HepG2 (cell line): ENCODE data around the gene NCOA3. TPM values are rescaled to one million over a fixed set of nuclear protein-coding genes. Genes with fewer than 3 reads are reported as not detected.

Experiments
- ATAC-seq: fragments of 200-7000 bp; cut with Tn5 transposase; 3 replicates; pipeline ENCODE4 v1.9.1; 2020; ENCODE audit warnings: mild to moderate bottlenecking, moderate library complexity
- BruUV-seq: library from RNA; stranded (reverse); fragments of 400-500 nt; replicated peaks from 2 replicates; lab custom pipeline; 2021; lab: Mats Ljungman, UMichigan
- CTCF ChIA-PET: fragments of 300-600 bp; formaldehyde crosslinking; extraction: SDS; loops from one replicate; lab custom pipeline; 2021; ENCODE audit warnings: low total read pairs, inconsistent platforms, low intra/inter-chr PET ratio; lab: Yijun Ruan, JAX
- POLR2A ChIA-PET: fragments of 350-600 bp; sonication (Branson Sonifier 250); formaldehyde crosslinking; loops from one replicate; lab custom pipeline; 2020; ENCODE audit warnings: antibody characterized with exemption, inconsistent platforms; lab: Yijun Ruan, JAX
- DNase-seq: peaks from one replicate; pipeline ENCODE4 v3.0.0-alpha.2; 2015; ENCODE audit warnings: low spot score
- FAIRE-seq: peaks from 3 replicates; lab custom pipeline; 2011; peaks lifted over from hg19 to GRCh38; lab: Jason Lieb, UNC
- H2AFZ ChIP-seq: one replicate; pipeline ENCODE4 v1.6.1; 2011; ENCODE audit warnings: low read length, inconsistent platforms
- H3K27ac ChIP-seq: fragments of 300-600 bp; 3 replicates; pipeline ENCODE4 v1.8.0; 2011; ENCODE audit warnings: mixed run types, mild to moderate bottlenecking, mixed read lengths, low read length, inconsistent platforms; ENCODE audit not compliant: insufficient read depth; ENCODE audit errors: extremely low read length
- H3K27me3 ChIP-seq, 2 experiments: fragments of 200-600 bp in 1 of 2; 2 replicates in 1 of 2; 3 replicates in 1 of 2; pipeline versions ENCODE4 v1.6.0 to v1.8.0; 2011; ENCODE audit warnings: low read length in 2 of 2, mild to moderate bottlenecking in 2 of 2, moderate library complexity in 2 of 2, inconsistent platforms in 1 of 2; ENCODE audit not compliant: insufficient read depth in 2 of 2, control insufficient read depth in 1 of 2
- H3K36me3 ChIP-seq, 2 experiments: fragments of 200-600 bp in 1 of 2; replicated peaks in 1 of 2; 2 replicates in 1 of 2; 3 replicates in 1 of 2; pipeline versions ENCODE4 v1.5.1 to v1.8.0; 2011; ENCODE audit warnings: low read length in 2 of 2, inconsistent platforms in 1 of 2; ENCODE audit not compliant: insufficient read depth in 2 of 2, control insufficient read depth in 1 of 2
- H3K4me1 ChIP-seq: 2 replicates; pipeline ENCODE4 v1.5.1; 2012; ENCODE audit warnings: low read length, inconsistent platforms; ENCODE audit not compliant: insufficient read depth
- H3K4me2 ChIP-seq: 2 replicates; pipeline ENCODE4 v1.6.0; 2011; ENCODE audit warnings: low read depth, low read length, inconsistent platforms
- H3K4me3 ChIP-seq, 3 experiments: fragments of 200-600 bp in 1 of 3; sonication (generic), shearing (Covaris generic) in 1 of 3; replicated peaks in 1 of 3; 2 replicates each; pipeline ENCODE4 v1.5.1; 2011 to 2016; ENCODE audit warnings: low read length in 3 of 3, inconsistent platforms in 2 of 3, low read depth in 2 of 3, mild to moderate bottlenecking in 2 of 3, control low read depth in 1 of 3, mixed read lengths in 1 of 3; ENCODE audit not compliant: insufficient read depth in 1 of 3
- H3K79me2 ChIP-seq: one replicate; pipeline ENCODE4 v1.6.1; 2011; ENCODE audit warnings: low read length, inconsistent platforms; ENCODE audit not compliant: insufficient read depth
- H3K9ac ChIP-seq: 2 replicates; pipeline ENCODE4 v1.6.0; 2011; ENCODE audit warnings: mild to moderate bottlenecking, low read depth, low read length, inconsistent platforms; ENCODE audit not compliant: insufficient read depth
- H3K9me3 ChIP-seq: 2 replicates; pipeline ENCODE4 v1.5.1; 2012; ENCODE audit warnings: mild to moderate bottlenecking, low read length
- H4K20me1 ChIP-seq: 2 replicates; pipeline ENCODE4 v1.6.0; 2011; ENCODE audit warnings: inconsistent platforms, mild to moderate bottlenecking, low read length, moderate library complexity; ENCODE audit not compliant: insufficient read depth
- CREB1 ChIP-seq, 2 experiments: fragments of 450-650 bp in 1 of 2; IDR thresholded peaks; 2 replicates each; pipeline ENCODE4 v1.6.1; 2016 to 2017; ENCODE audit warnings: control low read depth in 1 of 2, mild to moderate bottlenecking in 1 of 2, missing compliant biosample characterization in 1 of 2, missing genetic modification characterization in 1 of 2
- HOXA3 ChIP-seq: sonication (generic); formaldehyde crosslinking; IDR thresholded peaks from 2 replicates; pipeline ENCODE4 v1.5.0; 2020; ENCODE audit warnings: missing genetic modification reagents
- KDM2A ChIP-seq: sonication (generic); formaldehyde crosslinking; IDR thresholded peaks from 2 replicates; pipeline ENCODE4 v1.4.0; 2020; ENCODE audit warnings: low read depth, missing genetic modification reagents, borderline replicate concordance
- NR3C1 ChIP-seq: sonication (generic); formaldehyde crosslinking; IDR thresholded peaks from 2 replicates; pipeline ENCODE4 v1.4.0; 2020; ENCODE audit warnings: missing genetic modification reagents
- RFXAP ChIP-seq: sonication (generic); formaldehyde crosslinking; IDR thresholded peaks from 2 replicates; pipeline ENCODE4 v1.4.0; 2020; ENCODE audit warnings: missing genetic modification reagents, borderline replicate concordance
- SYNCRIP ChIP-seq: fragments of 200-400 bp; formaldehyde crosslinking; IDR thresholded peaks from 2 replicates; pipeline ENCODE4 v1.6.1; 2018; ENCODE audit warnings: mild to moderate bottlenecking, low read depth, low read length; ENCODE audit not compliant: insufficient read depth
- TEAD3 ChIP-seq: optimal IDR thresholded peaks from 2 replicates; pipeline ENCODE3; 2016; ENCODE audit warnings: borderline replicate concordance
- ZFP41 ChIP-seq: sonication (generic); formaldehyde crosslinking; IDR thresholded peaks from 2 replicates; pipeline ENCODE4 v1.4.0; 2020; ENCODE audit warnings: mild to moderate bottlenecking, missing genetic modification reagents, borderline replicate concordance
- ZFP90 ChIP-seq: sonication (generic); formaldehyde crosslinking; IDR thresholded peaks from 2 replicates; pipeline ENCODE4 v1.8.0; 2022; ENCODE audit warnings: missing genetic modification reagents, mild to moderate bottlenecking, inconsistent platforms, borderline replicate concordance
- ZNF652 ChIP-seq: IDR thresholded peaks from 2 replicates; pipeline ENCODE4 v1.6.1; 2016; ENCODE audit warnings: low read depth, borderline replicate concordance
- ZNF672 ChIP-seq: sonication (generic); formaldehyde crosslinking; IDR thresholded peaks from 2 replicates; pipeline ENCODE4 v1.8.1; 2022; ENCODE audit warnings: missing genetic modification reagents
- ZNF879 ChIP-seq: sonication (generic); formaldehyde crosslinking; IDR thresholded peaks from 2 replicates; pipeline ENCODE4 v1.8.1; 2023; ENCODE audit warnings: missing genetic modification reagents
- WGBS: methylation state at CpG from one replicate; pipeline ENCODE4 v1.1.6; 2017; ENCODE audit warnings: low lambda C conversion rate; 5-methylcytosine and 5-hydroxymethylcytosine counted together
- in situ Hi-C: cut with HindIII; loops from 2 replicates; pipeline ENCODE4 v1.10.0; 2017; ENCODE audit warnings: low pct_unique_long_range_greater_than_20kb; ENCODE audit not compliant: extremely low pct_ligation_motif_present
- intact Hi-C: fragments of 100-400 bp; cut with micrococcal nuclease; formaldehyde crosslinking; loops from one replicate; pipeline ENCODE4 v1.10.0; 2022; ENCODE audit not compliant: unreplicated experiment
- polyA plus RNA-seq, 8 experiments: library from polyadenylated mRNA; depleted of rRNA in 3 of 8; stranded (reverse) in 7 of 8; unstranded in 1 of 8; fragments of >200 nt; fragmentation: Illumina TruSeq in 4 of 8; extraction: Trizol in 4 of 8; gene quantifications; 2 replicates each; pipeline versions ENCODE4 v1.2.1 to v1.2.3, GENCODE V29; 2011 to 2016; ENCODE audit warnings: low read depth in 4 of 8, missing spikeins in 1 of 8, mixed read lengths in 1 of 8; ENCODE audit not compliant: insufficient read depth in 1 of 8
- total RNA-seq, 5 experiments: library from RNA; depleted of rRNA; stranded (reverse); fragments of >200 nt; fragmentation: Illumina TruSeq; extraction: Trizol; gene quantifications; 2 replicates each; pipeline ENCODE4 v1.2.3, GENCODE V29; 2016; ENCODE audit warnings: low read depth in 1 of 5
- TF ChIP-seq, protein P1 (sequence below): sonication (generic); formaldehyde crosslinking; IDR thresholded peaks from 2 replicates; pipeline ENCODE4 v1.4.0; 2020; ENCODE audit warnings: mild to moderate bottlenecking, missing genetic modification reagents
- TF ChIP-seq, protein P2 (sequence below): sonication (generic); formaldehyde crosslinking; IDR thresholded peaks from 2 replicates; pipeline ENCODE4 v1.5.0; 2020; ENCODE audit warnings: mild to moderate bottlenecking, missing genetic modification reagents
- TF ChIP-seq, protein P3 (sequence below): sonication (generic); formaldehyde crosslinking; IDR thresholded peaks from 2 replicates; pipeline ENCODE4 v1.5.0; 2020; ENCODE audit warnings: missing genetic modification reagents

The NCOA3 gene
- total and polyA plus RNA-seq, 2 of the 13 experiments (the other 11 are each of a cell fraction or from before 2014, with no cell fraction given): 35.0 to 56.8 TPM

DNA sequence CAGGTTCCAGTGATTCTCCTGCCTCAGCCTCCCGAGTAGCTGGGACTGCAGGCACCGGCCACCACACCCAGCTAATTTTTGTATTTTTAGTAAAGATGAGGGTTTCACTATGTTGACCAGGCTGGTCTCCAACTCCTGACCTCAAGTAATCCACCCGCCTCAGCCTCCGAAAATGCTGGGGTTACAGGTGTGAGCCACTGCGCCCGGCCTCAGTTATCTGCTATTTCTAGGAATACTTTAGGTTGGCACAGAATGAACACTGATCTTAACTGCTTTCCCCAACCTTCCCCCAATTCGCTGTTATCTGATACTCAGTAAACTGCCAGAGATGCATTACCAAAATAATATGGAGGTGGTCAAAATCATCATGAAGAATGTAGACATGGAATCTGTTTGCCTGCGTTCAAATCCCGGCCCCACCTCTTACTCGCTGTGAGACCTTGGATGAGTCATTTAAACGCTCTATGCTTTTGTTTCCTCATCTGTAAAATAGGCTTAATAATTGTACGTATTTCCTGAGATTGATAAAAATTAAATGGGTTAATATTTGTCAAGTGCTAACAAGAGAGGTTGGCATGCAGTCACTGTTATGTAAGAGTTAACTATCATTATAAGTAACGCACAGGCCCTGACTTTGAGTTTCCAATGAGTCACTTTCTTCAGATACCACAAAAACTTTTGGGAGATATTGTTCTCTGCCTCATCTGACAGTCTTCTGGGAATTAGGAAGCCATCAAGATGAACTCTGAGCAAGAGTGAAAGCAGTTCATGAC, 44.5 kb upstream of the NCOA3 start:
- H3K27me3 ChIP-seq: no peaks in the 10 kb centered on the region
- 92% methylated on average over 13 of the region's 13 CpGs for WGBS
- ChIA-PET POLR2A (interaction anchor here (0.7 to 4.9 kb wide), 6 partner anchors 7 to 101 kb away, joined by 3 to 76 read pairs (median 8); partner anchors contain the start of genes NCOA3 and ZMYND8), CTCF (no interaction called here)
- no TSS peak for BruUV-seq
- no peak for ATAC-seq
- no peaks in the 10 kb centered on the region for H3K36me3 ChIP-seq
- H3K9ac ChIP-seq: no peak overlapping the region
- H3K4me2 ChIP-seq: no peak overlapping the region
- no peaks in the 10 kb centered on the region for H3K79me2 ChIP-seq
- intact Hi-C loops (loop anchor here (5.0 to 10.0 kb wide), 2 partner anchors 40 to 62 kb away; no protein-coding TSS in a partner anchor), in situ Hi-C loops (no loop called here)
- no peak overlapping the region for H3K4me3 ChIP-seq
- no peak for FAIRE-seq
- H2AFZ ChIP-seq: no peak overlapping the region
- peaks cover 92% of the 10 kb centered on the region for H3K4me1 ChIP-seq
- H3K27ac ChIP-seq: no peak overlapping the region
- H4K20me1 ChIP-seq: no peaks in the 10 kb centered on the region
- no peak for DNase-seq
- H3K9me3 ChIP-seq: no peaks in the 10 kb centered on the region
- TF ChIP-seq CREB1 (IDR thresholded peaks at IDR 0.05) (no peak), CREB1 (CRISPR knock-in tag; IDR thresholded peaks at IDR 0.05) (no peak), SYNCRIP (no peak), ZNF879 (CRISPR knock-in tag) (no peak), NR3C1 (CRISPR knock-in tag) (no peak), ZNF652 (peak; percentile 59; the same call in 1 of the 2 replicates), RFXAP (CRISPR knock-in tag) (no peak), HOXA3 (CRISPR knock-in tag) (no peak), ZFP90 (CRISPR knock-in tag) (no peak), ZFP41 (CRISPR knock-in tag) (no peak), ZNF672 (CRISPR knock-in tag) (no peak), TEAD3 (CRISPR knock-in tag) (peak; percentile 37), KDM2A (no peak)
- TF ChIP-seq, protein P1, sequence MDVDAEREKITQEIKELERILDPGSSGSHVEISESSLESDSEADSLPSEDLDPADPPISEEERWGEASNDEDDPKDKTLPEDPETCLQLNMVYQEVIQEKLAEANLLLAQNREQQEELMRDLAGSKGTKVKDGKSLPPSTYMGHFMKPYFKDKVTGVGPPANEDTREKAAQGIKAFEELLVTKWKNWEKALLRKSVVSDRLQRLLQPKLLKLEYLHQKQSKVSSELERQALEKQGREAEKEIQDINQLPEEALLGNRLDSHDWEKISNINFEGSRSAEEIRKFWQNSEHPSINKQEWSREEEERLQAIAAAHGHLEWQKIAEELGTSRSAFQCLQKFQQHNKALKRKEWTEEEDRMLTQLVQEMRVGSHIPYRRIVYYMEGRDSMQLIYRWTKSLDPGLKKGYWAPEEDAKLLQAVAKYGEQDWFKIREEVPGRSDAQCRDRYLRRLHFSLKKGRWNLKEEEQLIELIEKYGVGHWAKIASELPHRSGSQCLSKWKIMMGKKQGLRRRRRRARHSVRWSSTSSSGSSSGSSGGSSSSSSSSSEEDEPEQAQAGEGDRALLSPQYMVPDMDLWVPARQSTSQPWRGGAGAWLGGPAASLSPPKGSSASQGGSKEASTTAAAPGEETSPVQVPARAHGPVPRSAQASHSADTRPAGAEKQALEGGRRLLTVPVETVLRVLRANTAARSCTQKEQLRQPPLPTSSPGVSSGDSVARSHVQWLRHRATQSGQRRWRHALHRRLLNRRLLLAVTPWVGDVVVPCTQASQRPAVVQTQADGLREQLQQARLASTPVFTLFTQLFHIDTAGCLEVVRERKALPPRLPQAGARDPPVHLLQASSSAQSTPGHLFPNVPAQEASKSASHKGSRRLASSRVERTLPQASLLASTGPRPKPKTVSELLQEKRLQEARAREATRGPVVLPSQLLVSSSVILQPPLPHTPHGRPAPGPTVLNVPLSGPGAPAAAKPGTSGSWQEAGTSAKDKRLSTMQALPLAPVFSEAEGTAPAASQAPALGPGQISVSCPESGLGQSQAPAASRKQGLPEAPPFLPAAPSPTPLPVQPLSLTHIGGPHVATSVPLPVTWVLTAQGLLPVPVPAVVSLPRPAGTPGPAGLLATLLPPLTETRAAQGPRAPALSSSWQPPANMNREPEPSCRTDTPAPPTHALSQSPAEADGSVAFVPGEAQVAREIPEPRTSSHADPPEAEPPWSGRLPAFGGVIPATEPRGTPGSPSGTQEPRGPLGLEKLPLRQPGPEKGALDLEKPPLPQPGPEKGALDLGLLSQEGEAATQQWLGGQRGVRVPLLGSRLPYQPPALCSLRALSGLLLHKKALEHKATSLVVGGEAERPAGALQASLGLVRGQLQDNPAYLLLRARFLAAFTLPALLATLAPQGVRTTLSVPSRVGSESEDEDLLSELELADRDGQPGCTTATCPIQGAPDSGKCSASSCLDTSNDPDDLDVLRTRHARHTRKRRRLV (CRISPR knock-in tag): no peak
- TF ChIP-seq, protein P2, sequence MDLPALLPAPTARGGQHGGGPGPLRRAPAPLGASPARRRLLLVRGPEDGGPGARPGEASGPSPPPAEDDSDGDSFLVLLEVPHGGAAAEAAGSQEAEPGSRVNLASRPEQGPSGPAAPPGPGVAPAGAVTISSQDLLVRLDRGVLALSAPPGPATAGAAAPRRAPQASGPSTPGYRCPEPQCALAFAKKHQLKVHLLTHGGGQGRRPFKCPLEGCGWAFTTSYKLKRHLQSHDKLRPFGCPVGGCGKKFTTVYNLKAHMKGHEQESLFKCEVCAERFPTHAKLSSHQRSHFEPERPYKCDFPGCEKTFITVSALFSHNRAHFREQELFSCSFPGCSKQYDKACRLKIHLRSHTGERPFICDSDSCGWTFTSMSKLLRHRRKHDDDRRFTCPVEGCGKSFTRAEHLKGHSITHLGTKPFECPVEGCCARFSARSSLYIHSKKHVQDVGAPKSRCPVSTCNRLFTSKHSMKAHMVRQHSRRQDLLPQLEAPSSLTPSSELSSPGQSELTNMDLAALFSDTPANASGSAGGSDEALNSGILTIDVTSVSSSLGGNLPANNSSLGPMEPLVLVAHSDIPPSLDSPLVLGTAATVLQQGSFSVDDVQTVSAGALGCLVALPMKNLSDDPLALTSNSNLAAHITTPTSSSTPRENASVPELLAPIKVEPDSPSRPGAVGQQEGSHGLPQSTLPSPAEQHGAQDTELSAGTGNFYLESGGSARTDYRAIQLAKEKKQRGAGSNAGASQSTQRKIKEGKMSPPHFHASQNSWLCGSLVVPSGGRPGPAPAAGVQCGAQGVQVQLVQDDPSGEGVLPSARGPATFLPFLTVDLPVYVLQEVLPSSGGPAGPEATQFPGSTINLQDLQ: no peak
- TF ChIP-seq, protein P3, sequence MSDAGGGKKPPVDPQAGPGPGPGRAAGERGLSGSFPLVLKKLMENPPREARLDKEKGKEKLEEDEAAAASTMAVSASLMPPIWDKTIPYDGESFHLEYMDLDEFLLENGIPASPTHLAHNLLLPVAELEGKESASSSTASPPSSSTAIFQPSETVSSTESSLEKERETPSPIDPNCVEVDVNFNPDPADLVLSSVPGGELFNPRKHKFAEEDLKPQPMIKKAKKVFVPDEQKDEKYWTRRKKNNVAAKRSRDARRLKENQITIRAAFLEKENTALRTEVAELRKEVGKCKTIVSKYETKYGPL (CRISPR knock-in tag): no peak
